Activated CD4-positive, CD25-positive, alpha-beta regulatory T cell treated with anti-CD3 and anti-CD28 coated beads, Interleukin-2, amount 50 U/mL, for 16 hours (primary cell): ENCODE data around the gene TNS2.
"Not testable (repeated sequence)": the region's sequence is repeated elsewhere in the genome, so short reads cannot be mapped to it uniquely, and the experiment has no call there.

Source experiments
- DNase-seq: peaks from one replicate; pipeline ENCODE4 v3.0.0-alpha.2; 2020; ENCODE audit warnings: low read depth, low spot score

TNS2 gene

GRCh38 chr12:53107122-53107521 is 57.3 kb downstream of the TNS2 start:
- no peak for DNase-seq

GRCh38 chr12:53112431-53112830 is 62.6 kb downstream of the TNS2 start:
- DNase-seq: not testable (repeated sequence)

- no peak for DNase-seq
Measured at GRCh38 chr12:53113136-53113705, 63.4 kb downstream of the TNS2 start.

- no peak for DNase-seq
Measured at GRCh38 chr12:53113951-53114350, 64.1 kb downstream of the TNS2 start.
